SKM-1 treated with dmso at 0.1 percent for 144 hours (cell line): ENCODE data around the gene FREY1.

Source experiments
- DNase-seq: peaks from one replicate; lab custom pipeline; 2025; ENCODE audit not compliant: unreplicated experiment; lab: John Stamatoyannopoulos, UW

The FREY1 gene

DNA sequence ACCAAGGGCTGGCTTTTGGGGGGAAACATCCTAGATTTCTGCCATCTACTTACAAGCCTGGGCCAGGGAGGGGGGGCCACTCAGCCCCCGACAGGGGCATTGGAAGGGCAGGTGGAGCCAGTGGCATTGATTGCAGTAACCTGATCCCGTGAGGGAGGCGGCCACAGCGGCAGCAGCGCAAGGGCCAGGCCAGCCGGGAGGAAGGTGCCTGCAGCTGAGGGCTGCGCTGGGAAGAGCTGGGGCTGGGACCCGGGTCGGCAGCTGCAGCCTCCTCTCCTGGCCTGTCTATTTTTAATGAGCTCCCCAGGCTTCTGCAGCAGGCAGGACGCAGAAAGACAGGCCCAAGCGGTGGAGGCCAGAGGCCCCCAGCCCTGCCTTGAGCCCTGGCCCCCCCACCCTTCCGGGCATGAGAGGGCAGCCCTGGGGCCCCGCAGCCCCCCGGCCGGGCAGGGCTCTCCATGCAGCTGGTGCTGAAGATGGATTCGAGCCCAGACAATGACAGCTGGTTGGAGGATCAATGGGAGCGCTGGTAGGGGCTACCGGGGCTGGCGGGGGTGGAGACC, 10.6 kb downstream of the FREY1 start:
- DNase-seq, result no peak

DNA sequence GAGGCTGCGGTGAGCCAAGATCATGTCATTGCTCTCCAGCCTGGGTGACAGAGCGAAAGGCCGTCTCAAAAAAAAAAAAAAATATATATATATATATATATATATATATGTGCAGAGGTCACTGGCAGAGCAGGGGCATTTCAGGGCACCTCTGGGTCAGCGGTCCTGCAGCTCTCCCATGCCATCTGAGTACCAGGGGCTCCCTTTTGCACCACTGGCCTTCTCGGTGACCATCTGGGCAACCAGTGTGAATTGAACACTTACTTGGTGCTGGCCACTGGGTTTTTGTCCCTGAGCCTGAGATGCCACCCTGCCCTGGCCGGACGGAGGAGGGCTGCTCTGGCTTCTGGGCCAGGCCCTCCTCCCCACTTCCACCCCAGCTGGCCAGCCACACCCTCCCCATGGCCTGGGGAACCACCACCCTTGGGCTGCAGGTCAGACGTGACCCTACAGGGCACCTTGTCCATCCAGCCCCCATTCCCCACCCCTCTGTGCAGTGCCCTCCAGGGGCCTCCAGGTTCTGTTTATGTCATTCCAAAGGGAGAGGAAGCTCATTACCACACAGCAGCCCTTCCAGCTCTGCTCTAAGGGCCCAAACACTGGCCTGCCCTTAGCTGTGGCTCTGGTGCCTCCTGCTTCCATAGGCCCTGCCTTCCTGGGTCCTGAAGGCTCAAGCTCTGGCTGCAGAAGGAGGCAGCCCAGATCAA, 11.4 kb downstream of the FREY1 start:
- no peak for DNase-seq

DNA sequence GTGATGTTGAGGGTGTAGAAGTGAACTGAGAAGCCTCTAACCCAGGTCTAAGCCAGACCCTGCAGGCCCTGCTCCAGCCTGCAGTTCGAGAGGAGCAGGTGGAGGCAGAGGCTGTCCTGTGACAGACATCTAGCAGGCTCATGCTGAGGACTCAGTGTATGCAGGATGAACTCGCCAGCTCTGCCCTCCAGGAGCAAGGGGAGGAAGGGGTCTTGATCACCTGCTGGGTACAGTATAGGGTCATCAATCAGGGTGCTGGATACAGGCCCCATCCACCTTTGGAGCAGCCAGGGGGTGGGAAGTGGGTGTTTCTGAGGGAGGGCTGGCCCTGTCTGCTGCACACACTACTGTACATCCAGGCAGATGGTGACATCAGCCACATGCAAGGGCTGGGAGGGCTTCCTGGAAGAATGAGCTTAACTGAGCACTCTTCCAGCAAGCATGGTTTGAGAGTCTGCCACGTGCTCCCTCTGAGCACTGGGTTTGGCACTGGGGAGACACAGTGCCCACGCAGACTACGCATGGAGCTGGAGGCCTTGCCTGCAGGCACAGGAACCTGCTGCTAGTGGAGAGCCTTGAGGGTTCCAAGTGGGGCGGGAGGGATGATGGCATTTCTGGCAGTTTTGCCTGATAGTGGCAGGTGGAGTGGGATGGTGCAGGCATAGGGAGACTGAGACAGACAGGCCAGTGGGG, 12.4 kb downstream of the FREY1 start:
- no peak for DNase-seq

DNA sequence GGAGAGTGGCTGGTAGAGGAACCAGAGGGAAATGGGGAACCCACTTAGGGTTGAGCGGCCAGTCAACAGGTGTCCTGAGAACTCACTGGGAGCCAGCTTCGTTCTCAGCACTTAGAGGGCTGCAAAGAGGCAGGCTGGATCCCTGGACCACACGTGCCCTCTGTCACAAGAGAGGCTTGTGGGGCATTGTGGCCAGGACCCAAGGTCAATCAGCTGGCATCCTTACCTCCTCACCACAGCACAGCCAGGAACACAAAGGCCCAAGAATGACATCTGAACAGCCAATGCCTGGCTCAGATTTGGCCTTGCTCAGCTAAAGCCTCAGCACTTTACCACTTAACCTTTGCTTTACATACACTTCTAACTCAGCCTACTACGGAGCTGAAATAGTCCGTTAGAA, 14.2 kb downstream of the FREY1 start:
- no peak for DNase-seq

DNA sequence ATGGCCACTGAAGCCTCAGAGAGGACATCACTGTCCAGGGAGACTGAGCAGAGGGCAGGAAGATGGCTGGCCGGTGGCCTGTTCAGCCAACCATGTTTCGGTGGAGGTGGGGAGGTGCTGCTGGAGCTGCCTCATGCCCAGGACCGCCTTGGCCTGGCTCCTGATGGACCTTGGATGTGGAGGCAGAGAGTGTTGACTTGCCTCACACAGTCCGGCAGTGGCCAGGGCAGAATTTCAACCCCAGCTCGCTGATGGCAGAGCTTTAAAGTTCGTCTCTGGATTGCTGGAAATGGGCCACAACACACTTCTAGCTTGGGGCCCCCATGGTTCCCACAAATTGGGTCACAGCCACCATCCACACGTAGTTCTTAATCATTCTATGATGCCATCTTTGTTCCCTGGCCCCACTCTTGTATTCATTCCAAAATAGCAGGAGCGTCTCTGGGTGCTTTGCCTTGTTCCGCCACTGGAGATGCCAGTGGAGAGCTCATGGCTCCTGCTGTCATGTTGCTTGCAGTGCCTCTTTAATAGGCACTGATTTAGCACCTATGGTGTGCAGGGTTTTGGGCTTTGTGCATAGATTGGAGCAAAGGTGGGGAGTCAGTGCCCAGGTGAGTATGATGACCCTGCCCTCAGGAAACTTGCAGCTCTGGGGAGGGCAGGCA, 16.1 kb downstream of the FREY1 start:
- DNase-seq, result no peak

DNA sequence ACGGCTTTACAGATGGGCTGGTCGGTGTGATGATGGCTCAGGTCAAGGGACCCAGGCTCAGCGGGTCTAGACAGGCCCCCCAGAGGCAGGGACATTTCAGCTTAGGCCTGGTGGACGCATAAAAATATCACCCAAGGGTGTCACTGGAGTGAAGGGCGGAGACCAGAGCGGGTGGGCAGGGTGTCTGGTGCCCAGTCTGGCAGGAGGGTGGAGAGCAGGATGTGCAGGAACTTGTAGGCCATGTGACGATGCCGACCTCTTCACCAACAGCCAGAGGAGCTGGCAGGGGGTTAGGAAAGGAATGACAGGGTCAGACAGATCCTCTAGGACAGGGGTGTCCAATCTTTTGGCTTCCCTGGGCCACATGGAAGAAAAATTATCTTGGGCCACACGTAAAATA, 17.1 kb downstream of the FREY1 start:
- DNase-seq, result no peak

DNA sequence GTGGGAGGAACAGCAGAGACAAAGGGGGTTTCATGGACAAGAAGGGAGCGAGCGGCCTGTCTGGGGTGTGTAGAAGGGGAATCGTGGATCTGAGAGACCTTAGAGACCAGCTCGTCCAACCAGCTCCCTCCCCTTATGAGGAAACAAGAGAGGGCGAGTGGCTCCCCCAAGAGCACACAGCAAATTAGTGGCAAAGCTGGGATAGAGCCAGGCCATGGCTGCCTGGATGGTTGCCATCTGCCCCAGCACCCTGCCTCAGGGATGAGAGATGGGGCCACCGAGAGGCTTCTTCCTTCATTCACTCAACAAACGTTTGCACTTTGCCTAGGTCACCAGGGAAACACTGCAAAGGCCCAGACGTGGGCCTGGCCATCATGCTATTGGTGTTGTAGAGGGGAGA, 17.5 kb downstream of the FREY1 start:
- no peak for DNase-seq

DNA sequence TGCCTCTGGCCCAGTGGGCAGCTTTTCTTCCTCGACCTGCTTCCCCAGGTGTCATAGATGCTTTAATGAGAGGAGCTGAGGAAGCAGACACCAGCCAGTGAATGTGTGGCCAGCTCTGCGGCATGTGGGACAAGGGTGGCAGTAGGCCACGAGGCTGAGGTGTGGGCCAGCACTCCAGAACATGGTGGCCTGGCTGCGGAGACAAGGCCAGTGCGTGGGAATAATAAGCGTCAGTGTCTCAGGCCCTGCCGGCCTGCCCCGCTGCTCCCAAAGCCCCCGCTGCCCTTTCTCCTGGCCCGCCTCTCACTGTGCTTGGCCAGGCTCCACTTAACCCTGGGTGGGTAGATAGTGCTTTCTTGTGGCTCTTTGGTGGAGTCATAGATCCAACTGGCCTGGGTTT, 19.5 kb downstream of the FREY1 start:
- no peak for DNase-seq

DNA sequence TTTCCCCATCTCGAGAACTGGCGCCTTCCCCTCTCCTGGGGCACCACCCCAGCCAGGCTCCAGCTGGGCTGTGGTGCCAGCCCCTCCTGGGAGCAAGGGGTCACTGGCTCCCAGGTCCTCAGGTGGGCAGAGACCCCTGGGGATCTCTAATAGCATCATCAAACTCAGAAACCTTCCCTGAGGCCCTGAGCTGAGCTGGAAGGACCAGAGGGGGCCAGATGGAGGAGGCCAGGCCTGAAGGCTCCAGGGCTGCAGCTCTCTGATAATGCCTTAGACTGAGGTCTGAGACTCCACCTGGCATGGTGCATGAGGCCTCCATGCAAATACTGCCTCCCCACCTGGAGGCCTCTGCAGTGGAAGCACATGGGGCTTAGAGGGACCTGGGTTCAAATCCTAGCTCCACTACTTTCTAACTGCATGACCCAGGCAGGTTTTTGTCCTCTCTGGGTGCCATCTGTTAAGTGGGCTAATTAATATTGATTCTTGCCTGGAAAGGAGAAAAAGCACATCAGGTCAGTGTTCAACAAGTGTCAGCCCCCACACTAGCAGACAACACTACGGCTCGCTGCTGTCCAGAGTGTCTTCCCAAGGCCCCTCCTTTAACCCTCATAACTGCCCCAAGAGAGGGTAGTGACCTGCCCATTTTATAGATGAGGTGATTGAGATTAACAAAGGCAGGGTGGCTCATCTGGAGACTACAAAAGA, 20.1 kb downstream of the FREY1 start:
- DNase-seq, result no peak

DNA sequence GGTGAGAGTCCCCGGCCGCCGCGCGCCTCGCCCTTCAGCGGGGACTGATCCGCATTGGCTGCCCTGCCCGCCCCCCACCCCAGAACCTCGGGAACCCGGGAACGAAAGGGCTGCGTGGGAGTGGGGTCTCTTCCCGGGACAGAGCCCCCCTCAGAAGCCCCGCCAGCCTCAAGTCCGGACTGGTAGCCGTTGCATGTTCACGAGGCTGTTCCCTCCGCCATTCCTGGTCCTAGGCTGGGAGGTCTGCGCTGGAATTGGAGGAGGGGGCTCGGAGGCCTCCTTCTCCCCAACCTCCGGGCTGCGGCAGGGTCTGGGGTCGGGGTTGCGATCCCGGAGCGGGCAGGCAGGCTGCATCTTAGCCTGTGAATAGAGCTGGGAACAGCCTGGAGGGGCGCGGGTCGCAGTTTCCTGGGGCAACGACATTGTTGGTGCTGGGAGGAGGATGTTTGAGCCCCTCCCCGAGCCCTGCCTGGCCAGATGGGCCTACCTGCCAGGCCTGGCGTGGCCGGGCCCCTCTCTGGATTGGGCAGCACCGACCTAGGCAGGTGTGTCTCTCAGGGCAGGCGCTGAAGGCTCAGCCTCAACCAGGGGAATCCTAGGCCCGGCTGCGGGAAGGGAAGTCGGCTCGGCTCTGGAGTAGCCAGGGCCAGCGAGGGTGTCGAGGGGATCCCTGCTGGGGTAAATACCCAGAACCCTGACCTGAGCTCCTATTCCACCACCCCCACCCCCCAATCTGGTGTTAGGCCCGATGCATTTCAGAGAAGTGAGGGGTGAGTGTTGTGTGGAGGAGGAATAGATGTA, 20.9 kb downstream of the FREY1 start:
- DNase-seq, result no peak

DNA sequence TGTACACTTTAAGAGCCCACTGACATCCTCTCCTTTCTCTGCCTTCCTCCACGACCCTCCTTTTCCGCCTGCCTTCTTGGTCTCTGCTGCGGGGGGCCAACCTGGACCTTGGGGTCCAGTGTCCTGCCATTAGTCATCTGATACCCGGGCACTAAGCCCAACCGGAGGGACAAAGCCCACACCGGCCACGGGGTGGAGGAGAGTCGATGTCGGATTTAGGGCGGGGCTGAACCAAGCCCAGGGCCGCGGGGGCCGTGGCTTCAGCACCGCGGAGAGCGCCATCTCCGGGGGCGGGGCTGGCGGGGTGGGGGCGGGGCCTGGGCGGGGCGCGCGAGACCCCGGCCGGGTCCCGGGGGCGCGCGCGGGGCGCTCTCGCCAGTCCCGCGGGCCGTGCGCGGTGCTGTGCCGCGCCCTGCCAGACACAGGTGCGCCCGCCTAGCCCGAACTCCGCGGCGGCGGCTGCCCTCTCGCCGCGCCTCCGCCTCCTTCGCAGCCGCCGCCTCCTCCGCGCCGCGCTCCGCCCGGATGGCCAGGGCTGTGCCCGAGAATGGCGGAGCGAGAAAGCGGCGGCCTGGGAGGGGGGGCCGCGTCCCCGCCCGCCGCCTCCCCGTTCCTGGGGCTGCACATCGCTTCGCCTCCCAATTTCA, 21.7 kb downstream of the FREY1 start, which contains the start of gene MAPK8IP1:
TSS of gene MAPK8IP1 (plus strand) at position 378 of the 647 bp plus-strand sequence. CDS start at position 548, 170 bp downstream.
- DNase-seq, result no peak

DNA sequence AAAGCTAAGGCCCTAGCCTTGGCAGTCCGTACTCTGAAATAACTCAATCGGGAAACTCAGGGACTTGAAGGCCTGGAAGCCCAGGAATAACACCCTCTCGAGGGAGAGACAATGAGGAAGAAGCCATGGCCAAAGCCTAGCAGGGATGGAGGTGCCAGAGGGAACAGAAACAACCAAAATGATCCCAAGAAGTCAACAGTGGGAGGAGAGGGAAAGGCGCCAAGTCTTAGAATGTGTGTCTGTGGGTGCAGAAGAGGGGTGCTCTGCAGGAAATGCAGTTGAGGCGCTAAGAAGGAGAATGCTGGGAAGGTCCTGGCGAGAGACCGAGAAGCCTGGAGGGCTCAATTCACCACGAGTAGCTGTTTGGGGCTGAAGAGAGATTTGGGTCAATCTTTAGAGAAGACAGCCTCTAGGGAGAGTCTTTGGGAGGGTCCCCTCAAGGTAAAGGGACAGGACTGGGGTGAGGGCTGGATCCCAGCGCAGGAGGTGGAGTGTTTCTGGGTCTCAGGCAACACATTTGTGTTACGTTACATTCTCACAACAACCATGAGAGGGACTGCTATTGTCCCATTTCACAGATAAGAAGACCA, 22.4 kb downstream of the FREY1 start:
- DNase-seq, result no peak

DNA sequence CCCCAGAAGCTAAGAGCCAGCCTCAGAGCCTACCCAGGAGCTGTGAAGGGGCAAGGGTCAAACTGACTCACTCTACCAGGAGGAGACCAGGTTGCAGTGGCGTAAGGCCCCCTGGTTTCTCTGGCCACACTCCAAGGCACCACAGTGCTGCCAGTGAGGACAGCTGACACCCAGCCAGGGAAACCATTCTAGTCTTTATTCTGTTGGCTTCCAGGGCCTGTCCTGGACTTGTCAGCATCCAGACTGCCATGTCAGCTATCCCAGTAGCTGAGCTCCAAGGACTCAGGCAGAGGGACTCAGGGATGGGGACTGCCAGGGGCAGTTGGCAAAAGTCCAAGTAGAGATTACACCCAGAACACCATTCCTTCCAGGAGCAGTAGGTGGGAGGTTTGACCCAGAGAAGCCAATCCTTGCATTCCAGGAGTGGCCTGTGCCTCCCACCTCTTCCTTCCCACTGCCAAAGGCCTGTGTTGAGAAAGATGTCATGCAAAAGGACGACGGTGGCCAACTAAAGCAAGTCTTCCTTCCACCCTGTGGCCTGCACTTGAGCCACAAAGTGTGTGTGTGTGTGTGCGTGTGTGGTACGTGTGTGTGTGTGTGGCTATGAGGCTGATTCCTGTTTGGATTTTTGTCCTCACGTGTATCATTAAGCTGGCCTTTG, 25.2 kb downstream of the FREY1 start:
- DNase-seq, result no peak

DNA sequence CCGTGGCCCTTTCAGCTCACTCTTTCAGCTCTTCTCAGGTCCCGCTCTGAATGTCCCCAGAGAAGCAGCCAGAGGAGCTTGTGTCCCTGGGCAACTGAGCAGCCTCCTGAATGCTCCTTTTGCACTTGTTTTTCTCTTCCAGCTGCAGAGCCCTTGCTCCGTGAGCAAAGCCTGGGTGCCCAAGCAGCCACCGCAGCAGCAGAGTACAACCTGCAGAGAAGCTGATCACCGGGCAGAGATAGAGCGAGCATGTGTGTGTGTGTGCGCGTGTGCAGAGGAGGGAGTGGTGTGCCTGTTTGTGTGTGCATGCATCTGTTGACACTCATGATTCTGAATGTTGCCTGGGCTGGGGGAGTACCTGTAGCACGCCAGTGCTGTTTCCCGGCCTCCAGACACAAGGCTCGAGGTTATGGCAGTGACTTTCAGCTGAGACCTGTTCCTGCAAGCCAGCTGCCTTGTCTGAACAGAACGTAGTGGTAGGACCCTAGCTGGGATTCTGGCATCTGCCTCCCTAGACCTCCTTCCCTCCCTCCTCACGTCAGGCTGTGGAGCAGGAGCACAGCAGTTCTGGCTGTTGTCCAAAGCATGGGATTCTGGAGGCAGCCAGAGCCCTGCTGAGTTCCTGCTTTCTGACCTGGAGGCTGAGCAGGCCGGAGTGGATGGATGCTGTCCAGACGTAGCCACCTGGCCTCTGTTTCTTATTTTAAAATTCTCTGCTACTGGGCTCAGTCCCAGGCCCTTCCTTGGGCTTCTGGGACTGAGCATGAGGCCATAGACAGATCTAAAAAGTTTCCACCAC, 26.1 kb downstream of the FREY1 start:
- DNase-seq, result no peak

DNA sequence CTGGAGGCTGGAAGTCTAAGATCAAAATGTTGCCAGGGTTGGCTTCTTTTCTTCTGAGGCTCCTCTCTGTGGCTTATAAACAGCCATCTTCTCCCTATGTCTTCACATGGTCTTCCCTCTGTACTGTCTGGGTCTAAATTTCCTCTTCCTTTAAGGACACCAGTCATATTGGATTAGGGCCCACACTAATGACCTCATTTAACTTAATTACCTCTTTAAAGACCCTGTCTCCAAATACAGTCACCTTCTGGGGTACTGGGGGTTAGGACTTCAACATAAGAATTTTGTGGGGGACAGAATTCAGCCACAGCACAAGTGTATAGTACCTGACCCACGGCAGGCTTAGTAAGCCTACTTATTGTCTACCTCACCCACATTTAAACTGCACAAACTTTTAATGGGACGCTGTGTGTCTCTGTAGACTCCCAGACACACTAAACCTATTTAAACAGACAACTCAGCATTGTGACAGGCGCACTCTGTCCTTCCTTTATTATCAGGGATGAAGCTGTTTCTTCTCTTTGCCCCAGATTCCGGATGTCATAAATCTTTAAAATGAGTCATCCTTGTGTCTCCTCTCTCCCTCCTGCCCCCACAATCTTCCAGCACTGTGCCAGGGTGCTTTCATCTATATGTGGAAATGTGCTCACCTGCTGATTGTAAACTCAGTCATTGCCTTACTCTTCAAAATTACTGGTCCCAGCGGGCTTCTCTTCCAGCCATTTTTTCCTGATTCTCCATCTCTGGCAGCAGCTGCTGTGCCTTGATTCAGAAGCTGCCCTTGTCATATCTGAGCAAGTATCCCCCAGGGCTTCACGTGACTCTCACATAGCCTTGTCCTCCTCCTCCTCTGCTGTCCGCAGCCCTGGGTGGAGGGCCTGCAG, 27.0 kb downstream of the FREY1 start:
- DNase-seq, result no peak

DNA sequence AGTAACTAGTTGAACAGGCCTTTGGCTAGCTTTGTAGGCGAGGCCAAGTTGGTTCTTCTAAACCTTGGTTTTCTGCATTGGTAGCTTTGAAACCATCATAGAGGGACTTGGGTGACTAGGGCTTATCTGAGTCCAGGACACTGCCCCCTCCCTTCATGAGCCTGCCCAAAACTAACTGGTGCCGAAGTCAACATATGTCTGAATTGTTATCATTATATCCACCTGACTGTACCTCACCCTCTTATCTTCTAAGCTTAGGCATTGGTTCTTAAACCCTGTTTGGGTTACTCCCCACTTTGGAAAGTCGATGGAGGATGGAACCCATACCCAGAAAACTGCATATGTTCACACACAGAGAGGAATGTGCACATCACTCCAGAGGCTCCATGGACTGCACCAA, 29.2 kb downstream of the FREY1 start:
- DNase-seq, result no peak

DNA sequence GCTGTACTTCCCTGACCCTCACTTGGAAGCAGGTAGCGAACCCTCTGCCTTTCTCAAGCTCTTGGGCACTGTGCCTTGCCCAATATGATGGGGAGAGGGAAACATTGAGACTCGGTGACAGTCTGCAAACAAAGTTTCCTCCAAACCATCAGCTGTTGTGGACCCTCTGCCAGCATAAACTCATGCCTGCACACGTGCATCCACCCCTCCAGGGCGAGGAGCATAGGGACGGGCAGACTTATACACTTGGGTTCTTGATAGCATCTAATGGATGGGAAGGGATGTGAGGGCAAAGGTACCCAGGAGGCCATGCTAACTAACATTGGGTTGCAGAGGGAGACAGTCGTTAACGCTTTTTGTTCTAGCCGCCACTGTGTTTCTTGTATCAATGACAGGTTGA, 29.9 kb downstream of the FREY1 start:
- no peak for DNase-seq
